ENCODE measurements around the gene TRIM3. TPM values are rescaled to one million over a fixed set of nuclear protein-coding genes. Genes with fewer than 3 reads are reported as not detected.

TRIM3 gene
- total RNA-seq, 1 experiment from 2014 or later, result 20.3 TPM

DNA sequence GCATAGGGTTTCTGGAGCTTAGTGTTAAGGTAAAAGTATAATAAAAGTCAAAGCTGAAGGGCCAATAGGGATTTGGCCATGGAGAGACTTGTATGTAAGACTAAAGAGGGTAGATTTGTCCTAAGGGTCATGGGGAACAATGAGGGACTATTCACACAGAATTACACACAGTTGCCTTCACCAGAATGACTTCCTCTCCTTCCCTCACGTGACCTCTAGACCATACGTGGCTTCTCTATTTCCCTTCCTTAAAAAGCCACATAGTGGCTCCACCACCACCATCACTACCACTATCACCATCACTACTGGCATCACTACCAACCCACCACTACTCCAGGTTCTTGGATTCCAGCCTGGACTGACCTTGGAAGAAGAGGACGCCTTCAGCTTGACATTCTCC is 35.7 kb downstream of the TRIM3 start:
- H3K4me2 ChIP-seq (ENCODE audit: low read length), result no peak overlapping the region
- no peaks in the 10 kb centered on the region for H3K36me3 ChIP-seq (ENCODE audit: low read depth, low read length)
- CTCF ChIA-PET, result interaction anchor here (1.2 kb wide), 2 partner anchors 19 to 59 kb away, joined by 3 read pairs; no protein-coding TSS in a partner anchor
- H3K9me3 ChIP-seq (ENCODE audit: low read length), result no peaks in the 10 kb centered on the region
- H3K27me3 ChIP-seq (ENCODE audit: low read length), result no peaks in the 10 kb centered on the region
- DNase-seq, result no peak
- no peak overlapping the region for H2AFZ ChIP-seq (ENCODE audit: low read length)
- no peaks in the 10 kb centered on the region for H3K79me2 ChIP-seq (ENCODE audit: low read length)
- H3K4me3 ChIP-seq (ENCODE audit: low read length), result no peak overlapping the region
- no peak overlapping the region for H3K27ac ChIP-seq (ENCODE audit: low read length)
- intact Hi-C loops (cut with micrococcal nuclease), result loop anchor here (5.0 kb wide), 1 partner anchor 229 kb away; no protein-coding TSS in a partner anchor
- no peak for ATAC-seq
- no peaks in the 10 kb centered on the region for H4K20me1 ChIP-seq (ENCODE audit: low read length)
- no peaks in the 10 kb centered on the region for H3K4me1 ChIP-seq (ENCODE audit: insufficient read depth, low read length)
- POLR2A ChIA-PET (ENCODE audit: unreplicated experiment), result no interaction called here
- BruUV-seq (replicated peaks), result no TSS peak
- no peak overlapping the region for H3K9ac ChIP-seq (ENCODE audit: low read length)
- no peak for TF ChIP-seq EZH2 (IDR thresholded peaks at IDR 0.05; ENCODE audit: low read length, unreplicated experiment)
- H3K9me2 ChIP-seq (replicated peaks; ENCODE audit: low read length), result no peaks in the 10 kb centered on the region
- no peaks in the 10 kb centered on the region for H3F3A ChIP-seq (ENCODE audit: low read length, unreplicated experiment)

DNA sequence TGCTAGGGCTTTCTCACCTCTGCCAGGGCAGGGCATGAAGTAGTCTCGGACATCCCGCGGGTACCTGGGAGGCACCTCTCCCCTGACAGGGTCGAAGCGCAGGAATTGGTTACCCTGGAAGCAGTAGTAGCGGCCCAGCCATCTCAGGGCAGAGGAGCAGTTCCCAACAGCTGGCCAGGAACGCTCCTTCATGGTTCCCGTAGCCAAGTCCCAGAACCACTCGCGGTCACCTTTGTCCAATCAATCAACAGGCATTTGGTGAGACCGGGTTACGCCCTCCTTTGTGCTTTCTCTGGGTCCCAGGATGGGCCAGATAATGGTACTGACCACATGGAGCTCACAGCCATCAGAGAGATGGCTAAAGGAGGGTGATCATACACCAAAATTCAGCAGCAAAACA is 36.3 kb downstream of the TRIM3 start:
- CTCF ChIA-PET, result interaction anchor here (1.0 to 1.2 kb wide), 2 partner anchors 18 to 58 kb away, joined by 3 to 4 read pairs; partner anchors contain the start of gene APBB1
- no peaks in the 10 kb centered on the region for H3K79me2 ChIP-seq (ENCODE audit: low read length)
- no peak overlapping the region for H2AFZ ChIP-seq (ENCODE audit: low read length)
- H3K9ac ChIP-seq (ENCODE audit: low read length), result no peak overlapping the region
- no peaks in the 10 kb centered on the region for H3K9me2 ChIP-seq (replicated peaks; ENCODE audit: low read length)
- H3K27ac ChIP-seq (ENCODE audit: low read length), result no peak overlapping the region
- no peaks in the 10 kb centered on the region for H3F3A ChIP-seq (ENCODE audit: low read length, unreplicated experiment)
- TF ChIP-seq CTCF (conservative IDR thresholded peaks at IDR 0.05; ENCODE audit: low read depth, low read length), result no peak
- no peak for TF ChIP-seq EZH2 (IDR thresholded peaks at IDR 0.05; ENCODE audit: low read length, unreplicated experiment)
- no peak for TF ChIP-seq EZH2phosphoT487 (IDR thresholded peaks at IDR 0.05; ENCODE audit: borderline replicate concordance, low read length)
- no peak overlapping the region for H3K4me3 ChIP-seq (ENCODE audit: low read length)
- no peaks in the 10 kb centered on the region for H3K27me3 ChIP-seq (ENCODE audit: low read length)
- intact Hi-C loops (cut with micrococcal nuclease), result loop anchor here (5.0 kb wide), 1 partner anchor 230 kb away; no protein-coding TSS in a partner anchor
- POLR2A ChIA-PET (ENCODE audit: unreplicated experiment), result no interaction called here
- BruUV-seq (replicated peaks), result no TSS peak
- no peaks in the 10 kb centered on the region for H4K20me1 ChIP-seq (ENCODE audit: low read length)
- H3K4me1 ChIP-seq (ENCODE audit: insufficient read depth, low read length), result peaks cover 5% of the 10 kb centered on the region
- ATAC-seq (no peak), DNase-seq (no peak)
- H3K4me2 ChIP-seq (ENCODE audit: low read length), result no peak overlapping the region
- no peaks in the 10 kb centered on the region for H3K36me3 ChIP-seq (ENCODE audit: low read depth, low read length)
- no peaks in the 10 kb centered on the region for H3K9me3 ChIP-seq (ENCODE audit: low read length)

DNA sequence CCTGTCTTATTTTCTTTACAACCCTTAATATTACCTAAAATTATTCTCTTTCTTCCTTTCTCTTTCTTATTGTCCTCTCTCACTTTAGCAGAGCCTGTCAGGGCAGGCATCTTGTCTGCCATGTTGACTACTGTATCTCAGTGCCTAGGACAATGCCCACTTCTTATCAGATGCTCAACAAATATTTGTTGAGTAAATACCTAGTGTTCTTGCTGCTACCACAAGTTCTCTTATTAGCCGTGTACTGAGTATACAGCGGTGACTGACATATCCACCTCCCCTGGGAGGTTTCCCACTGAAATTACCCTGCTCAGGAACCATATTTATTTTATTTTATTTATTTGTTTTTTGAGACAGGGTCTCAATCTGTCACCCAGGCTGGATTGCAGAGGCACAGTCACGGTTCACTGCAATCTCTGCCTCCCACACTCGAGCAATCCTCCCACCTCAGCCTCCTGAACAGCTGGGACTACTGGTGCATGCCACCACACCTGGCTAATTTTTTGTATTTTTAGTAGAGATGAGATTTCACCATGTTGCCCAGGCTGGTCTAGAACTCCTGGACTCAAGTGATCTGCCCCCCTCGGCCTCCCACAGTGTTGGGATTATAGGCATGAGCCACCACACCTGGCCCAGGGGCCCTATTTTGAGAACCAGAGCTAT is 39.6 kb downstream of the TRIM3 start:
- H3K4me3 ChIP-seq (ENCODE audit: low read length), result no peak overlapping the region
- no peaks in the 10 kb centered on the region for H3F3A ChIP-seq (ENCODE audit: low read length, unreplicated experiment)
- H2AFZ ChIP-seq (ENCODE audit: low read length), result no peak overlapping the region
- H3K9me3 ChIP-seq (ENCODE audit: low read length), result no peaks in the 10 kb centered on the region
- DNase-seq (no peak), ATAC-seq (no peak)
- no peak overlapping the region for H3K9ac ChIP-seq (ENCODE audit: low read length)
- H4K20me1 ChIP-seq (ENCODE audit: low read length), result no peaks in the 10 kb centered on the region
- BruUV-seq (replicated peaks), result no TSS peak
- no peaks in the 10 kb centered on the region for H3K9me2 ChIP-seq (replicated peaks; ENCODE audit: low read length)
- H3K36me3 ChIP-seq (ENCODE audit: low read depth, low read length), result no peaks in the 10 kb centered on the region
- ChIA-PET POLR2A (ENCODE audit: unreplicated experiment) (no interaction called here), CTCF (no interaction called here)
- no peak overlapping the region for H3K27ac ChIP-seq (ENCODE audit: low read length)
- intact Hi-C loops (cut with micrococcal nuclease), result no loop called here
- H3K4me1 ChIP-seq (ENCODE audit: insufficient read depth, low read length), result peaks cover 18% of the 10 kb centered on the region
- no peak for TF ChIP-seq EZH2phosphoT487 (IDR thresholded peaks at IDR 0.05; ENCODE audit: borderline replicate concordance, low read length)
- TF ChIP-seq EZH2 (IDR thresholded peaks at IDR 0.05; ENCODE audit: low read length, unreplicated experiment), result no peak
- no peak for TF ChIP-seq CTCF (conservative IDR thresholded peaks at IDR 0.05; ENCODE audit: low read depth, low read length)
- H3K27me3 ChIP-seq (ENCODE audit: low read length), result no peaks in the 10 kb centered on the region
- no peaks in the 10 kb centered on the region for H3K79me2 ChIP-seq (ENCODE audit: low read length)
- no peak overlapping the region for H3K4me2 ChIP-seq (ENCODE audit: low read length)

All from PC-3 (cell line).